ENCODE measurements around the gene ABI2. TPM values are rescaled to one million over a fixed set of nuclear protein-coding genes. Genes with fewer than 3 reads are reported as not detected.
"Not testable (repeated sequence)": the region's sequence is repeated elsewhere in the genome, so short reads cannot be mapped to it uniquely, and the experiment has no call there.

The ABI2 gene
- total RNA-seq, 1 donor from 2014 or later = 111 TPM

- no peak for TF ChIP-seq CTCF (IDR thresholded peaks at IDR 0.05; ENCODE audit: unreplicated experiment)
- H3K36me3 Mint-ChIP-seq (ENCODE audit: insufficient read depth) = peaks cover 14% of the 10 kb centered on the region
- no peaks in the 10 kb centered on the region for H3K4me1 Mint-ChIP-seq (ENCODE audit: low read depth)
- no peaks in the 10 kb centered on the region for H3K27me3 Mint-ChIP-seq
- no peak overlapping the region for H3K27ac Mint-ChIP-seq
- H3K9me3 Mint-ChIP-seq (ENCODE audit: low read depth) = no peaks in the 10 kb centered on the region
- DNase-seq (ENCODE audit: low spot score, unreplicated experiment) = no peak
- H3K4me3 Mint-ChIP-seq (ENCODE audit: low read depth) = no peak overlapping the region
These were observed 26.5 kb upstream of the ABI2 start for GRCh38 chr2:203301667-203302066.

- H3K27me3 Mint-ChIP-seq; H3K4me1 Mint-ChIP-seq (ENCODE audit: low read depth); H3K4me3 Mint-ChIP-seq (ENCODE audit: low read depth); H3K9me3 Mint-ChIP-seq (ENCODE audit: low read depth); DNase-seq (ENCODE audit: low spot score, unreplicated experiment); H3K27ac Mint-ChIP-seq: not testable (repeated sequence)
- peaks cover 17% of the 10 kb centered on the region for H3K36me3 Mint-ChIP-seq (ENCODE audit: insufficient read depth)
These were observed 25.6 kb upstream of the ABI2 start for GRCh38 chr2:203302586-203302985.

- no peak for TF ChIP-seq CTCF (IDR thresholded peaks at IDR 0.05; ENCODE audit: unreplicated experiment)
- no peak for DNase-seq (ENCODE audit: low spot score, unreplicated experiment)
- H3K9me3 Mint-ChIP-seq (ENCODE audit: low read depth) = peaks cover 4% of the 10 kb centered on the region
- H3K4me1 Mint-ChIP-seq (ENCODE audit: low read depth) = no peaks in the 10 kb centered on the region
- H3K36me3 Mint-ChIP-seq (ENCODE audit: insufficient read depth) = peaks cover 21% of the 10 kb centered on the region
- H3K27ac Mint-ChIP-seq = no peak overlapping the region
- H3K27me3 Mint-ChIP-seq = no peaks in the 10 kb centered on the region
- no peak overlapping the region for H3K4me3 Mint-ChIP-seq (ENCODE audit: low read depth)
These were observed 17.3 kb upstream of the ABI2 start for GRCh38 chr2:203310688-203311436.

- peak overlapping the region; percentile 11 for H3K4me3 Mint-ChIP-seq (ENCODE audit: low read depth)
- DNase-seq (ENCODE audit: low spot score, unreplicated experiment) = no peak
- no peaks in the 10 kb centered on the region for H3K9me3 Mint-ChIP-seq (ENCODE audit: low read depth)
- no peaks in the 10 kb centered on the region for H3K27me3 Mint-ChIP-seq
- H3K36me3 Mint-ChIP-seq (ENCODE audit: insufficient read depth) = no peaks in the 10 kb centered on the region
- peaks cover 27% of the 10 kb centered on the region for H3K4me1 Mint-ChIP-seq (ENCODE audit: low read depth)
- TF ChIP-seq CTCF (IDR thresholded peaks at IDR 0.05; ENCODE audit: unreplicated experiment) = no peak
- peak overlapping the region; percentile 99 for H3K27ac Mint-ChIP-seq
These were observed 1.8 kb upstream of the ABI2 start for GRCh38 chr2:203326356-203326755.

- Mint-ChIP-seq H3K9me3 (ENCODE audit: low read depth) (no peaks in the 10 kb centered on the region), H3K36me3 (ENCODE audit: insufficient read depth) (peaks cover 3% of the 10 kb centered on the region), H3K4me3 (ENCODE audit: low read depth) (peak overlapping the region; percentile 97), H3K27ac (peak overlapping the region; percentile 99), H3K27me3 (no peaks in the 10 kb centered on the region), H3K4me1 (ENCODE audit: low read depth) (peaks cover 27% of the 10 kb centered on the region)
- DNase-seq (ENCODE audit: low spot score, unreplicated experiment) = peak; percentile 10
- no peak for TF ChIP-seq CTCF (IDR thresholded peaks at IDR 0.05; ENCODE audit: unreplicated experiment)
These were observed 653 bp upstream of the ABI2 start for GRCh38 chr2:203327582-203327900.

Data from progenitor cell of endocrine pancreas (in vitro differentiated cells).